ENCODE data around the gene RANBP9. TPM values are rescaled to one million over a fixed set of nuclear protein-coding genes. Genes with fewer than 3 reads are reported as not detected.

The RANBP9 gene
- total RNA-seq, 1 donor from 2014 or later: 39.1 TPM

DNA sequence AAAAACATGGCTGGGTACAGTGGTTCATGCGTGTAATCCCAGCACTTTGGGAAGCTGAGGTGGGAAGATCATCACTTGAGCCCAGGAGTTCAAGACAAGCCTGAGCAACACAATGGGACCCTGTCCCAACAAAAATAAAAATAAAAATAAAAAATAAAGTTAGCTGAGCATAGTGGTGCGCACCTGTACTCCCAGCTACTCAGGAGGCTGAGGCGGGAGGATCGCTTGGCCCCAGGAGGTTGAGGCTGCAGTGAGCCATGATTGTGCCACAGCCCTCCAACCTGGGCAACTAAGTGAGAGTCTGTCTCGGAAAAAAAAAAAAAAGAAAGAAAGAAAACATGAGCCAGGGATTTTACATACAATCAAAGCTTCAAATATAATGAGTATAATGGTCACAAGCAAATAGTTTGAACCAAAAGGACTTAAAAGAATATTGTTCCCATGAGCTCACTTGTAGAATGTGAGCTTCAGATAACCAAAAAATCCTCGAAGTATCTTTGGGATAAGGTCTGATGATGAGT is 31.1 kb downstream of the RANBP9 start:
- Histone ChIP-seq H3K4me3 (ENCODE audit: low read length in 3 of 3) (no peak overlapping the region), H3K27me3 (ENCODE audit: control insufficient read depth in 3 of 3, insufficient read depth in 3 of 3, low read length in 3 of 3) (no peaks in the 10 kb centered on the region), H3K9ac (ENCODE audit: low read depth in 1 of 3, low read length in 3 of 3) (no peak overlapping the region), H3K4me1 (ENCODE audit: control insufficient read depth in 3 of 3, insufficient read depth in 3 of 3, low read length in 3 of 3) (peaks cover 0 to 2% (median 0%) of the 10 kb centered on the region in 3 donors), H3K27ac (ENCODE audit: low read depth, low read length) (no peak overlapping the region), H3K9me3 (ENCODE audit: control insufficient read depth in 3 of 3, low read length in 3 of 3) (peaks cover 0 to 6% (median 0%) of the 10 kb centered on the region in 3 donors), H3K36me3 (ENCODE audit: control insufficient read depth in 3 of 3, insufficient read depth in 3 of 3, low read length in 3 of 3) (no peaks in the 10 kb centered on the region)

DNA sequence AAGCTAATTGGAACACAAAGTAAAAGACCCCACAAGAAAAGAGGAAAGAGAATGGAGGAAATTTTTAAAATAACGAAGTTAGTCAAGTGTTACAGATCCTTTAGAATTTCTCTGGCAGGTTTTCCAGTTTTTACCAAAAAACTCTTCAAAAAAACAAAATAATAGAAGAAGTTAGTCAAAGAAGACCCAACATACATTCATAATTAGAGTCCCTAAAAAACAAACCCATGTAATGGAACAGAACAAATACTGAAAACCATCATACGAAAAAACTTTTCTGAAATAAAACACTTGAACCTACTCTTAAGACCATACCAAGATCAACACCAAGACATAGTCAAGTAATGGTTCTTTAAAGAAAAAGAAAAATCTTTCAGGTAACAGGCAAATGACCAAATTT is 31.6 kb downstream of the RANBP9 start:
- Histone ChIP-seq H3K27me3 (ENCODE audit: control insufficient read depth in 3 of 3, insufficient read depth in 3 of 3, low read length in 3 of 3) (no peaks in the 10 kb centered on the region), H3K27ac (ENCODE audit: low read depth, low read length) (no peak overlapping the region), H3K9ac (ENCODE audit: low read depth in 1 of 3, low read length in 3 of 3) (no peak overlapping the region), H3K9me3 (ENCODE audit: control insufficient read depth in 3 of 3, low read length in 3 of 3) (peaks cover 0 to 6% (median 0%) of the 10 kb centered on the region in 3 donors), H3K4me3 (ENCODE audit: low read length in 3 of 3) (no peak overlapping the region), H3K36me3 (ENCODE audit: control insufficient read depth in 3 of 3, insufficient read depth in 3 of 3, low read length in 3 of 3) (no peaks in the 10 kb centered on the region), H3K4me1 (ENCODE audit: control insufficient read depth in 3 of 3, insufficient read depth in 3 of 3, low read length in 3 of 3) (peaks cover 0 to 2% (median 0%) of the 10 kb centered on the region in 3 donors)

DNA sequence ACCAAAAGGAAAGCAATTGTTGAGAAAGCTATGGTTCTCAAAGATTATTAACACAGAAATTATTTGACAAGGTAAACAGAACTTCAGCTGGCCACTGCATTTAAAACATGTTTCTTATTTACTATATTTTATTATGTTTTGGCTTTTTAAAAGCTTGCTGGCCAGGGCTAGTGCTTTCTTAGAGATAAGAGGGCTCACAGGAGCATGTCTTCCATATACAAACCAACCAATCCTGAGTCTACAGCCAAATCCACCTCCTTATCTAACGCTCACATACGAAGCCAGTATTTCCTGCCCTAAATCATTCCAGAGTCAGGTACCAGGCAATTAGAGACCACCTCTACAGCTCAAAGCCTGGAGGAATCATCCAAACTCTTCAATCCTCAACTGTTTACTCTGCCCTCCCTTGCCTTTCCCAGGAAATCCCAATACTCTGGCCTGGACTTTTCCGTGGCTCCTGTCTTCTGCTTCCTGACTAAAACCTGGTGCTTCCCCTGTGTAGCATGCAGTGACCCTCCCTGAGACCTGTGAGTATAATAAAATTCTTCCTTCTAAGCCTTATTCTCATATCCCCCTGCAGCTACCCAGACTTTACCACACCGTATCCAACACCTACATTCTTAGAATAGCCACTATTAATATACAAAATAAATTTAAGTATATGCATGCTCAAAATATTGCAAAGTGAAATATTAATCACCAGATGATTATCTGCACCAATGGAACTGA is 33.2 kb downstream of the RANBP9 start:
- H3K27ac ChIP-seq (ENCODE audit: low read depth, low read length): no peak overlapping the region
- H3K9ac ChIP-seq (ENCODE audit: low read depth in 1 of 3, low read length in 3 of 3): no peak overlapping the region
- peaks cover 0 to 8% (median 0%) of the 10 kb centered on the region in 3 donors for H3K9me3 ChIP-seq (ENCODE audit: control insufficient read depth in 3 of 3, low read length in 3 of 3)
- no peak overlapping the region for H3K4me3 ChIP-seq (ENCODE audit: low read length in 3 of 3)
- no peaks in the 10 kb centered on the region for H3K27me3 ChIP-seq (ENCODE audit: control insufficient read depth in 3 of 3, insufficient read depth in 3 of 3, low read length in 3 of 3)
- H3K36me3 ChIP-seq (ENCODE audit: control insufficient read depth in 3 of 3, insufficient read depth in 3 of 3, low read length in 3 of 3): no peaks in the 10 kb centered on the region
- H3K4me1 ChIP-seq (ENCODE audit: control insufficient read depth in 3 of 3, insufficient read depth in 3 of 3, low read length in 3 of 3): peaks cover 0 to 2% (median 0%) of the 10 kb centered on the region in 3 donors

GRCh38 chr6:13677878-13678254 is 33.8 kb downstream of the RANBP9 start:
- H3K9ac ChIP-seq (ENCODE audit: low read depth in 1 of 3, low read length in 3 of 3): no peak overlapping the region
- peaks cover 0 to 8% (median 0%) of the 10 kb centered on the region in 3 donors for H3K9me3 ChIP-seq (ENCODE audit: control insufficient read depth in 3 of 3, low read length in 3 of 3)
- H3K4me1 ChIP-seq (ENCODE audit: control insufficient read depth in 3 of 3, insufficient read depth in 3 of 3, low read length in 3 of 3): peaks cover 0 to 2% (median 0%) of the 10 kb centered on the region in 3 donors
- H3K36me3 ChIP-seq (ENCODE audit: control insufficient read depth in 3 of 3, insufficient read depth in 3 of 3, low read length in 3 of 3): no peaks in the 10 kb centered on the region
- H3K27me3 ChIP-seq (ENCODE audit: control insufficient read depth in 3 of 3, insufficient read depth in 3 of 3, low read length in 3 of 3): no peaks in the 10 kb centered on the region
- H3K27ac ChIP-seq (ENCODE audit: low read depth, low read length): no peak overlapping the region
- no peak overlapping the region for H3K4me3 ChIP-seq (ENCODE audit: low read length in 3 of 3)

DNA sequence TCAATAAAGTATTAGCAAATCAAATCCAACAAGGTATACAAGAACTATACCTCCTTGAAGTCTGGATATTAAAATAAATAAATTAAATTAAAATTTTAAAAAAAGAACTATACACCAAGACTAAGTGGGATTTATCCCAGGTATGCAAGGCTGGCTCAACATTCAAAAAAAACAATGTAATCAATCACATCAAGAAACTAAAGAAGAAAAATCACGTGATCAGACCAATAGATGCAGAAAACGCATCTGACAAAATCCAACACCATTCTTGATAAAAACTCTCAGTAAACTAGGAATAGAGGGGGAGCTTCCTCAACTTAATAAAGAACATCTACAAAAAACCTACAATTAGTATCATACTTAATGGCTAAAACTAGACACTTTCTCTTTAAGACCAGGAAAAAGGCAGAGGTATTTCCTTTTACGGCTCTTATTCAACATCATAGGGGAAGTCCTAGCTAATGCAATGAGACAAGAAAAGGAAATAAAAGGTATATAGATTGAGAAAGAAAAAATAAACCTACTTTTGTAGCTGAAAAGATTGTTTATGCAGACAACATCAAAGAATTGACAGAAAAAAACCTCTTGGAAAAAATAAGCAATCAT is 35.0 kb downstream of the RANBP9 start:
- Histone ChIP-seq H3K27ac (ENCODE audit: low read depth, low read length) (no peak overlapping the region), H3K9ac (ENCODE audit: low read depth in 1 of 3, low read length in 3 of 3) (no peak overlapping the region), H3K4me3 (ENCODE audit: low read length in 3 of 3) (no peak overlapping the region), H3K36me3 (ENCODE audit: control insufficient read depth in 3 of 3, insufficient read depth in 3 of 3, low read length in 3 of 3) (no peaks in the 10 kb centered on the region), H3K27me3 (ENCODE audit: control insufficient read depth in 3 of 3, insufficient read depth in 3 of 3, low read length in 3 of 3) (no peaks in the 10 kb centered on the region), H3K4me1 (ENCODE audit: control insufficient read depth in 3 of 3, insufficient read depth in 3 of 3, low read length in 3 of 3) (peaks cover 0 to 2% (median 0%) of the 10 kb centered on the region in 3 donors), H3K9me3 (ENCODE audit: control insufficient read depth in 3 of 3, low read length in 3 of 3) (peaks cover 0 to 8% (median 0%) of the 10 kb centered on the region in 3 donors)

DNA sequence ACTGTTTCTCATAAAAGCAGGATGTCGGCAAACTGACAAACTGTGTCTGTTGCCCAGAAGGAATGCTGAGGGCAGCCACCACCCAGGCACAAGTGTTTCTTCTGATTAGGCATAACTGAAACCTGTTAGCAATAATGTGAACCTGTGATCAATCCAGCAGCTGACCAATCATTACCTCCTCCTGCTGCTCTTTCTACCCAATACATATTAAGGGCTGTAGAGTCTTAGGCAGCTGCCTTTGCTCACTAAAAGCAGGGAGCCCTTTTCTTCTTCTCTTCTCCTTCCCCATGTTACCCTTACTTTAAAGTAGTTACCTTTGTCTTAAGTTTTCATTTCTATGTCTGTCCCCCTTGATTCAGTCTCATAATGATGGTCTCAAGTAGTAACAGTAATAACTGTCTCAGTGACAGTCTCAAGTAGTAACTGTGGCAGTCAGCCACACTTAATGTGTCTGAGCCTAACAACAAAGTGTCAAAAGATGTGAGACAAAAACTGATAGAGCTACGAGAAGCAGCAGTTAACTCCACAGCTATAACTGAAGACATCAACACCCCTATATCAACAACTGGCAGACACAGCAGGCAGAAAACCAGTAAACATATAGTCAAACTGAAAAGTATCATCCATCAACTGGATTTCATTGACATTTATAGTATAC is 37.0 kb downstream of the RANBP9 start:
- Histone ChIP-seq H3K27me3 (ENCODE audit: control insufficient read depth in 3 of 3, insufficient read depth in 3 of 3, low read length in 3 of 3) (no peaks in the 10 kb centered on the region), H3K4me3 (ENCODE audit: low read length in 3 of 3) (no peak overlapping the region), H3K9ac (ENCODE audit: low read depth in 1 of 3, low read length in 3 of 3) (no peak overlapping the region), H3K4me1 (ENCODE audit: control insufficient read depth in 3 of 3, insufficient read depth in 3 of 3, low read length in 3 of 3) (peaks cover 0 to 2% (median 0%) of the 10 kb centered on the region in 3 donors), H3K9me3 (ENCODE audit: control insufficient read depth in 3 of 3, low read length in 3 of 3) (peaks cover 0 to 8% (median 0%) of the 10 kb centered on the region in 3 donors), H3K27ac (ENCODE audit: low read depth, low read length) (no peak overlapping the region), H3K36me3 (ENCODE audit: control insufficient read depth in 3 of 3, insufficient read depth in 3 of 3, low read length in 3 of 3) (no peaks in the 10 kb centered on the region)

DNA sequence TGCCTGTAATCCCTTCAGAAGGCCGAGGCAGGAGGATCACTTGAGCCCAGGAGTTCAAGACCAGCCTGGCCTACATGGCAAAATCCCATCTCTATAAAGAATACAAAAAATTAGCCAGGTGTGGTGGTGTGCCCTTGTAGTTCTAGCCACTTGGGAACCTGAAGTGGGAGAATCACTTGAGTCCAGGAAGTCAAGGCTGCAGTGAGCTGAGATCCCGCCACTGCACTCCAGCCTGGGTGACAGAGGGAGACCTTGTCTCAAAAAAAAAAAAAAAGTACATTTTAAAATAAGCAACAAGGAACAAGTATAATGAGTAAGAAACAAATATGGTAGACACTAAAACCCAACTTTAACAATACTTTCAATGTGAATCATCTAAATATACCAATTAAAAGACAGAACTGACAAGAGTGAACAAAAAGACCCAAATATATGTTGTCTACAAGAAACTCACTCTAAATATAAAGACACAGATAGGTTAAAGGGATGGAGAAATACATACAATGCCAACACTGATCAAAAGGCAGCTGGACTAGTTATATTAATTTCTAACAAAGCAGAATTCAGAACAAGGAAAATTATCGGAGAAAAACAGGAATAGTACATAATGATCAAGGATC is 37.7 kb downstream of the RANBP9 start:
- Histone ChIP-seq H3K27ac (ENCODE audit: low read depth, low read length) (no peak overlapping the region), H3K4me1 (ENCODE audit: control insufficient read depth in 3 of 3, insufficient read depth in 3 of 3, low read length in 3 of 3) (peaks cover 0 to 2% (median 0%) of the 10 kb centered on the region in 3 donors), H3K9ac (ENCODE audit: low read depth in 1 of 3, low read length in 3 of 3) (no peak overlapping the region), H3K4me3 (ENCODE audit: low read length in 3 of 3) (no peak overlapping the region), H3K27me3 (ENCODE audit: control insufficient read depth in 3 of 3, insufficient read depth in 3 of 3, low read length in 3 of 3) (no peaks in the 10 kb centered on the region), H3K36me3 (ENCODE audit: control insufficient read depth in 3 of 3, insufficient read depth in 3 of 3, low read length in 3 of 3) (no peaks in the 10 kb centered on the region), H3K9me3 (ENCODE audit: control insufficient read depth in 3 of 3, low read length in 3 of 3) (peaks cover 0 to 8% (median 0%) of the 10 kb centered on the region in 3 donors)

- no peaks in the 10 kb centered on the region for H3K27me3 ChIP-seq (ENCODE audit: control insufficient read depth in 3 of 3, insufficient read depth in 3 of 3, low read length in 3 of 3)
- no peak overlapping the region for H3K27ac ChIP-seq (ENCODE audit: low read depth, low read length)
- H3K36me3 ChIP-seq (ENCODE audit: control insufficient read depth in 3 of 3, insufficient read depth in 3 of 3, low read length in 3 of 3): no peaks in the 10 kb centered on the region
- peaks cover 0 to under 1% (median 0%) of the 10 kb centered on the region in 3 donors for H3K4me1 ChIP-seq (ENCODE audit: control insufficient read depth in 3 of 3, insufficient read depth in 3 of 3, low read length in 3 of 3)
- H3K9ac ChIP-seq (ENCODE audit: low read depth in 1 of 3, low read length in 3 of 3): no peak overlapping the region
- H3K4me3 ChIP-seq (ENCODE audit: low read length in 3 of 3): no peak overlapping the region
- peaks cover 0 to 8% (median 0%) of the 10 kb centered on the region in 3 donors for H3K9me3 ChIP-seq (ENCODE audit: control insufficient read depth in 3 of 3, low read length in 3 of 3)
Observed at GRCh38 chr6:13673368-13673767, 38.3 kb downstream of the RANBP9 start.

GRCh38 chr6:13672904-13673303 is 38.7 kb downstream of the RANBP9 start:
- peaks cover 0 to 8% (median 0%) of the 10 kb centered on the region in 3 donors for H3K9me3 ChIP-seq (ENCODE audit: control insufficient read depth in 3 of 3, low read length in 3 of 3)
- H3K9ac ChIP-seq (ENCODE audit: low read depth in 1 of 3, low read length in 3 of 3): no peak overlapping the region
- H3K4me3 ChIP-seq (ENCODE audit: low read length in 3 of 3): no peak overlapping the region
- H3K36me3 ChIP-seq (ENCODE audit: control insufficient read depth in 3 of 3, insufficient read depth in 3 of 3, low read length in 3 of 3): no peaks in the 10 kb centered on the region
- H3K27me3 ChIP-seq (ENCODE audit: control insufficient read depth in 3 of 3, insufficient read depth in 3 of 3, low read length in 3 of 3): no peaks in the 10 kb centered on the region
- no peaks in the 10 kb centered on the region for H3K4me1 ChIP-seq (ENCODE audit: control insufficient read depth in 3 of 3, insufficient read depth in 3 of 3, low read length in 3 of 3)
- no peak overlapping the region for H3K27ac ChIP-seq (ENCODE audit: low read depth, low read length)

Data from skeletal muscle tissue (tissue), 4 donors.